ENCODE results near the gene LRRC72.

- TF ChIP-seq, protein P1, sequence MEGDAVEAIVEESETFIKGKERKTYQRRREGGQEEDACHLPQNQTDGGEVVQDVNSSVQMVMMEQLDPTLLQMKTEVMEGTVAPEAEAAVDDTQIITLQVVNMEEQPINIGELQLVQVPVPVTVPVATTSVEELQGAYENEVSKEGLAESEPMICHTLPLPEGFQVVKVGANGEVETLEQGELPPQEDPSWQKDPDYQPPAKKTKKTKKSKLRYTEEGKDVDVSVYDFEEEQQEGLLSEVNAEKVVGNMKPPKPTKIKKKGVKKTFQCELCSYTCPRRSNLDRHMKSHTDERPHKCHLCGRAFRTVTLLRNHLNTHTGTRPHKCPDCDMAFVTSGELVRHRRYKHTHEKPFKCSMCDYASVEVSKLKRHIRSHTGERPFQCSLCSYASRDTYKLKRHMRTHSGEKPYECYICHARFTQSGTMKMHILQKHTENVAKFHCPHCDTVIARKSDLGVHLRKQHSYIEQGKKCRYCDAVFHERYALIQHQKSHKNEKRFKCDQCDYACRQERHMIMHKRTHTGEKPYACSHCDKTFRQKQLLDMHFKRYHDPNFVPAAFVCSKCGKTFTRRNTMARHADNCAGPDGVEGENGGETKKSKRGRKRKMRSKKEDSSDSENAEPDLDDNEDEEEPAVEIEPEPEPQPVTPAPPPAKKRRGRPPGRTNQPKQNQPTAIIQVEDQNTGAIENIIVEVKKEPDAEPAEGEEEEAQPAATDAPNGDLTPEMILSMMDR (IDR thresholded peaks at IDR 0.05) = no peak
- TF ChIP-seq POLR2AphosphoS5 (IDR thresholded peaks at IDR 0.05) = no peak
- TF ChIP-seq EP300 (IDR thresholded peaks at IDR 0.05) = no peak
These were observed 83.3 kb downstream of the LRRC72 start for GRCh38 chr7:16609842-16610450.

Data from gastroesophageal sphincter (tissue), 3 donors.